BLaER1 (cell line): ENCODE measurements around the gene LMOD3.
A peak's percentile ranks its signal among the peaks of the same experiment; 100 is the strongest.

Experiments used
- H3K27ac ChIP-seq: shearing (Covaris generic); formaldehyde crosslinking; 2 replicates; pipeline ENCODE4 v1.8.1; 2022
- H3K27me3 ChIP-seq: shearing (Covaris generic); formaldehyde crosslinking; 2 replicates; pipeline ENCODE4 v1.8.1; 2022
- H3K36me3 ChIP-seq: shearing (Covaris generic); formaldehyde crosslinking; 2 replicates; pipeline ENCODE4 v1.8.1; 2022
- H3K4me1 ChIP-seq: shearing (Covaris generic); formaldehyde crosslinking; 2 replicates; pipeline ENCODE4 v1.8.1; 2022
- H3K4me2 ChIP-seq: shearing (Covaris generic); formaldehyde crosslinking; 2 replicates; pipeline ENCODE4 v1.8.1; 2022
- H3K4me3 ChIP-seq: shearing (Covaris generic); formaldehyde crosslinking; 2 replicates; pipeline ENCODE4 v1.8.1; 2022
- H3K9ac ChIP-seq: shearing (Covaris generic); formaldehyde crosslinking; 2 replicates; pipeline ENCODE4 v1.8.1; 2022
- H3K9me3 ChIP-seq: shearing (Covaris generic); formaldehyde crosslinking; 2 replicates; pipeline ENCODE4 v1.8.1; 2022
- H4K20me1 ChIP-seq: shearing (Covaris generic); formaldehyde crosslinking; 2 replicates; pipeline ENCODE4 v1.8.1; 2022
- Cebpa-rat ChIP-seq: shearing (Covaris generic); IDR thresholded peaks from 2 replicates; pipeline ENCODE4 v1.8.1; 2022

LMOD3 gene

DNA sequence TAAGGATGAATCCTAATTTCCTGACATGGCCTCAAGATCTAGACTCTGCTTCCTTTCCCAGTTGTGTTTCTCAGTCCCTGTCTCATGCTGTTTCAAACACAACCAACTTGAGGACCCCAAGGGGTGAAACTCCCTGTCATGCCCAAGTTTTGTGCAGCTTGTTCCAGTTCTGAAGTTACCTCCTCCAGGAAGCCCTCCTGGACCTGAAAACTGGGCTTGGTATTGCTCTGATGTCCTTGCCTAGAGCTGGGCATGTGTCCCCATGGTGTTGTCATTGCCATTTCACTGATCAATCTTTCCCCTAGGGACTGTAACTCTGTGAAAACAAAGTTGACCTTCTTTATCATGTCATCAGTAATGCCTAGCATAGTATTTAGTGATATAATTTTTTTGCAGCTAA, 6.1 kb upstream of the LMOD3 start:
- Histone ChIP-seq H3K27me3 (no peaks in the 10 kb centered on the region), H3K9ac (no peak overlapping the region)

DNA sequence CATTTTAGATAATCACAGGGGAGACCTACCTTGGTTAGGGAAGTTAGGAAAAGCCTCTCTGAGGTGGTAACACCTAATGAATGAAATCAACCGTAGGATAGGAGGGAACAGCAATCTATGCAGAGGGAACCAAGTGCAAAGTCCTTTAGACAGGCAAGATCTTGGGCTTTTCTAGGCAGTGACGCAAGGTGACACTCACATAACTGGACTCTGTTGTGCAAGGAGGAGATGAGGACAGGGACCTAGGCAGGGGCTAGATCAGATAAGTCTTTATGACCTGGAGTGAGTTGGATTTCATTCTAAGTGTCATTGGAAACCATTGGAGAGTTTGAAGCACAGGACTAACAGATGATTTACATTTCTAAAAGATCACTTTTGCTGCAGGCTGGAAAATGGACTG, 4.6 kb upstream of the LMOD3 start:
- Histone ChIP-seq H4K20me1 (no peaks in the 10 kb centered on the region), H3K27ac (no peak overlapping the region), H3K27me3 (no peaks in the 10 kb centered on the region), H3K4me3 (no peak overlapping the region), H3K9me3 (no peaks in the 10 kb centered on the region), H3K36me3 (no peaks in the 10 kb centered on the region), H3K9ac (no peak overlapping the region), H3K4me2 (no peak overlapping the region), H3K4me1 (peaks cover 23% of the 10 kb centered on the region)
- no peak for TF ChIP-seq Cebpa-rat

More for the DNA sequence above, 6.1 kb upstream of the LMOD3 start:
- Histone ChIP-seq H3K9me3 (peaks cover 4% of the 10 kb centered on the region; the same call in 1 of the 2 replicates), H3K27ac (no peak overlapping the region), H3K4me1 (peaks cover 7% of the 10 kb centered on the region), H3K4me3 (no peak overlapping the region), H3K36me3 (no peaks in the 10 kb centered on the region), H4K20me1 (no peaks in the 10 kb centered on the region), H3K4me2 (no peak overlapping the region)
- no peak for TF ChIP-seq Cebpa-rat

DNA sequence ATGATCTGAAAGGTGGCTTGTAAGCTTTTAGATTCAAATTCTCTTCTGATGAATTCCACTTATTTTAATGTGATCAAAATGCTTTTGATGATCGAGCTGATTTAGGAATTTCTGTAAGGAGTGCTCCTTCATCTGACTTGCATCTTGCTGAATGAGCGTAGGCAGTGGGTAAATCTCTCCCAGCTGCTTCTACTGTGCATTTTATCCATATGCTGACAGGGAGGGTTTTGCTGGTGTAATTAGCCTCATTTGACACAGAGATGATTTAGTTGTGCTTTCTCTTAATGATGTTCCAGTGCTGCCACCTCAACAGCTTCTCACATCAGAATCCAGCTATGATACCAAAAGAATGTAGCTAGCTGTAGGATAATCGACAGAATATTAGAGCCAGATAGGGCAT, 3.8 kb upstream of the LMOD3 start:
- Histone ChIP-seq H3K9me3 (no peaks in the 10 kb centered on the region), H3K36me3 (no peaks in the 10 kb centered on the region), H4K20me1 (no peaks in the 10 kb centered on the region), H3K4me3 (no peak overlapping the region), H3K9ac (no peak overlapping the region), H3K27me3 (no peaks in the 10 kb centered on the region), H3K27ac (no peak overlapping the region), H3K4me2 (no peak overlapping the region), H3K4me1 (peaks cover 30% of the 10 kb centered on the region)
- no peak for TF ChIP-seq Cebpa-rat

DNA sequence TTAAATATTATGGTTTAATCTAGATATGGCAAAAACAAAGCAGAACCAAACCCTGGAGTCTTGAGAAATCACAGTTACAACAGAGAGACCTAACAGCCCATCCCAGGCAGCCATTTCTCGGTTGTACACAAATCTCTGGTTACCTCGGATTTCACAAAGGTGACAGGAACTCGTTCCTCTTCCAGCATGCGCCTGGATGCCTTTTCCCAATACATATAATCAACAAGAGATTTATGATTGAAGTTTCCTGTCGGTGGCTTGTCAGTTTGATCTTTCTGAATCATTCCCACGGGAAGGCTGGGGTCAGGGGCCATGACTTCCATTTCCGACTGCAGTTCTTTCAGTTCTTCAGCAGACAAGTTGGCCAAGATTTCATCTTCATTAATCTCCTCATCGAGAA, 445 bp downstream of the LMOD3 start:
- no peaks in the 10 kb centered on the region for H3K36me3 ChIP-seq
- H3K4me2 ChIP-seq, result peak overlapping the region; percentile 73
- peak overlapping the region; percentile 34; the same call in 1 of the 2 replicates for H3K4me3 ChIP-seq
- TF ChIP-seq Cebpa-rat, result no peak
- H3K27me3 ChIP-seq, result no peaks in the 10 kb centered on the region
- H3K9me3 ChIP-seq, result no peaks in the 10 kb centered on the region
- H3K9ac ChIP-seq, result 0 out of 2 replicates have a peak overlapping the region, but pooled peaks have one; percentile 1
- H4K20me1 ChIP-seq, result no peaks in the 10 kb centered on the region
- peak overlapping the region; percentile 4; the same call in 1 of the 2 replicates for H3K27ac ChIP-seq
- H3K4me1 ChIP-seq, result peaks cover 29% of the 10 kb centered on the region

DNA sequence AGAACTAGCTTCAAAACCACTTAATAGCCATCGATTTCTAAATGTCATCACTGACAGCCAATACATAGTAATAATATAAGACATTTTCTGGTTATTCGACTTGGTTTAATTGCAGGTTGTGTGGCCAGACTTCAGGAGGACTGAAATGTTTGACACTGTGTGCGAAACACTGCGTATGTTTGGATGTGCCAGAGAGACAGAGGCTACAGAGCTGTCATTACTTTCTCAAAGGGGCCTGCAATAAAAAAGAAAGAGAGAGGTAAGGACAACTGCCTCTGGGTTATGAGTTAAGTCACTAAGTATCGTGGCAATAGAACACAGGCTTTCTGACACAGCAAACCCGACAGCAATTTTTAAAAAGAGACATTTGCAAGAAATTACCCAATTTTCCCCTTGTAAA, 882 bp downstream of the LMOD3 start:
- H3K9me3 ChIP-seq, result no peaks in the 10 kb centered on the region
- H4K20me1 ChIP-seq, result no peaks in the 10 kb centered on the region
- peaks cover 29% of the 10 kb centered on the region for H3K4me1 ChIP-seq
- H3K4me2 ChIP-seq, result peak overlapping the region; percentile 73
- H3K27ac ChIP-seq, result no peak overlapping the region
- no peak for TF ChIP-seq Cebpa-rat
- no peaks in the 10 kb centered on the region for H3K36me3 ChIP-seq
- H3K27me3 ChIP-seq, result no peaks in the 10 kb centered on the region
- no peak overlapping the region for H3K4me3 ChIP-seq
- H3K9ac ChIP-seq, result no peak overlapping the region

DNA sequence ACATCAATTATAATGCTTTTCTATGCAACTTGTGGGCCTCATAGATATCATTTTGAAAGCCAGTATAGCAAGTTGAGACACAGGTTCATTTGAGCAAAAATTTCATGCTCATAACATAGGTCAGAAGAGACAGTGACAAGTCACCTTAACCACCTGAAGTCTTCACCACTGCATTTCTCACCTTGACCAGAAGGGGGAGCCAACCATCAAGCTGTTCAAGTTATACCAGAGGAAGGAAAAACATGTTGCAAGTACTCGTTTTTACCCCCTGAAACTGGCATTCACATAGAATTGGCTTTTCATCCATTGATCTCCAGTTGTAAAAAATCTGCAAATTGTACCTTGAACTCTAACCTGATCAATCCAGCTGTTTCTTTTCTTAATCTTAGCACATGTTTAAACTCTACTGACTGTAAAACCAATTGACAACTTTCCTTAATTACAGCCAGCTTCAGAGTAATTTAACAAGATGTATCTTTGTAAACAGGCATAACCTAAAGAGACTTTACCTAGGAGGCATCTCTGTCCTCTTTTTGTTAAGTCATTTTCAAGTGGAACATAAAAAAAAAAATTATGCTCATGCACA, 1.4 kb downstream of the LMOD3 start:
- H3K9ac ChIP-seq, result no peak overlapping the region
- H4K20me1 ChIP-seq, result no peaks in the 10 kb centered on the region
- TF ChIP-seq Cebpa-rat, result no peak
- no peak overlapping the region for H3K4me3 ChIP-seq
- H3K27me3 ChIP-seq, result no peaks in the 10 kb centered on the region
- no peaks in the 10 kb centered on the region for H3K36me3 ChIP-seq
- H3K27ac ChIP-seq, result no peak overlapping the region
- peak overlapping the region; percentile 73 for H3K4me2 ChIP-seq
- H3K4me1 ChIP-seq, result peaks cover 29% of the 10 kb centered on the region
- no peaks in the 10 kb centered on the region for H3K9me3 ChIP-seq

DNA sequence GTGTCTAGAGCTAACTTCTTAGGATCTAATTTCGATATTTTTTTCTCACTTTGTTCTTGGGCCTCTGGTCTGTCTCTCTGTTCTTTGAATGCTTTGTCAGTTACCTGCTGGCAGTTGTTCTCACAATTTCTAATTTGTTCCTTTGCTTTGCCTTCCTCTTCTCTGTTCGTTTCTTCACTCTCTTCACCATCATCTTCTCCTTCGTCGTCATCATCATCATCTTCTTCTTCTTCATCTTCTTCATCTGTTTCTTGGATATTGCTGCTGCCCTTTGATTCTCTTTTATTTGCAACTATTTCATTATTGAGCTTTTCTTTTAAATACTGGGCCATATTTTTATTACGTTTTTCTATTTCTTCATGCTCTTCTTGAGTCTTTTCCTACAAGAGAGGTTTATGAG, 2.7 kb downstream of the LMOD3 start:
- Histone ChIP-seq H3K27me3 (no peaks in the 10 kb centered on the region), H3K27ac (no peak overlapping the region), H3K4me2 (no peak overlapping the region), H3K9ac (no peak overlapping the region), H4K20me1 (no peaks in the 10 kb centered on the region), H3K36me3 (no peaks in the 10 kb centered on the region), H3K4me3 (no peak overlapping the region), H3K9me3 (no peaks in the 10 kb centered on the region), H3K4me1 (peaks cover 29% of the 10 kb centered on the region)
- TF ChIP-seq Cebpa-rat, result no peak

DNA sequence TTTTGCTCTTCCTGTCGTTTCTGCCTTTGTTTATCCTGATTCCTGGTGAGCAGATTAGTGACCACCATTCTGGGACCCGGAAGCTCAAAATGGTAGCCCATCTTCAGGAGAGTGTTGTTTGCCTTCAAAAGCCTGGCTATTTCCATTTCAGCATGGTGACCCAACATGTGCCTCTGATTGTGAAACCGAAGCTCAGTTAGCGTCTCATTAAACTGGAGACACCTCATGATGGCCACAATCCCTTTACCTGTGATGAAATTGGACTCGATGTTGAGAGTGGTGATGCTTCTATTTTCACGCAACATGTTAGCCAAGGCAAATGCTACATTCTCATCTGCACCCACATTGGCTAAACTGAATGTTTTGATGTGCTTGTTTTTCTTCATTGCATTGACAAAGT, 3.3 kb downstream of the LMOD3 start:
- Histone ChIP-seq H3K27ac (no peak overlapping the region), H3K36me3 (no peaks in the 10 kb centered on the region), H3K9ac (no peak overlapping the region), H3K4me2 (no peak overlapping the region), H3K9me3 (no peaks in the 10 kb centered on the region), H3K4me1 (peaks cover 29% of the 10 kb centered on the region), H3K27me3 (no peaks in the 10 kb centered on the region), H3K4me3 (no peak overlapping the region), H4K20me1 (no peaks in the 10 kb centered on the region)
- no peak for TF ChIP-seq Cebpa-rat

DNA sequence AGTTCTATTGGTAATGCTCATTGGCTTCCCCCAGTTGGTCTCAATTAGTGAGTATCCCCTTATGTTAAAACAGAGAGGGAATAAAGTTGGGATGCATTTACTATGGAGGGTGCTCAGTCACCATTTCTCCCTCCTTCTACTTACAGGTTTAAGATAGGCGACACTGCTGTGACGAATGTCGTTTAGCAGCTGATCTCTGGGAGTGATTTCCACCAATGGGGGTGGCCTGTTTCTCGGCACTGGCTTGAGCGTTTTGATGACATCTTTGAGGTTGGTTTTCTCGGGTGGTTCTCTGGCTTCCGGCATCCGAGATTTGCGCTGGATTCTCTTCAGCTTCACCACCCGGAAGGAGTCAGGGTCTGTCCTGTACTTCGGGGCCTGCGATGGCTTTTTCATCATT, 3.8 kb downstream of the LMOD3 start:
- no peak for TF ChIP-seq Cebpa-rat
- Histone ChIP-seq H3K36me3 (no peaks in the 10 kb centered on the region), H3K9ac (no peak overlapping the region), H4K20me1 (no peaks in the 10 kb centered on the region), H3K4me1 (peaks cover 26% of the 10 kb centered on the region), H3K9me3 (no peaks in the 10 kb centered on the region), H3K27me3 (no peaks in the 10 kb centered on the region), H3K4me3 (no peak overlapping the region), H3K27ac (no peak overlapping the region), H3K4me2 (no peak overlapping the region)

DNA sequence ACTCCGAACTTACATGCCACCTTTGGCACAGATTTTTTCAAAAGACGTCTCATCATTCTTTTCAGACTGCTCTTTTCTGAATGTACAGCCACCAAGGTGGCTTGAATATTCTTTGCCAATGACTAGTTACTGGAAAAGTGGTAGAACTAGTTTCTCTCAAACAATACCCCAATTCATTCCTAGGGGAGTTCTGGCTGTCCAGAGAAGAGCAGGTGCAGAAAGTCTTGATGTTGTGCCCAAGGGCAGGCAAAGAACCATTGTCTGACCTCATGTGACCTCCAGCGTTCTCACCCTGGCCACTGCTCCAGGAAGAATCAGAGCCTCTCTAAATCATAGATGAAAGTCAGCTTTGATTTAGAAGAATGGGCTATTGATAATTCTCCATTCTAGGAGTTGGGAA, 5.5 kb downstream of the LMOD3 start:
- TF ChIP-seq Cebpa-rat, result no peak
- no peak overlapping the region for H3K9ac ChIP-seq
- no peak overlapping the region for H3K4me3 ChIP-seq
- H3K4me1 ChIP-seq, result peaks cover 10% of the 10 kb centered on the region
- no peaks in the 10 kb centered on the region for H3K36me3 ChIP-seq
- H3K4me2 ChIP-seq, result no peak overlapping the region
- no peaks in the 10 kb centered on the region for H3K27me3 ChIP-seq
- no peaks in the 10 kb centered on the region for H3K9me3 ChIP-seq
- no peak overlapping the region for H3K27ac ChIP-seq
- no peaks in the 10 kb centered on the region for H4K20me1 ChIP-seq

DNA sequence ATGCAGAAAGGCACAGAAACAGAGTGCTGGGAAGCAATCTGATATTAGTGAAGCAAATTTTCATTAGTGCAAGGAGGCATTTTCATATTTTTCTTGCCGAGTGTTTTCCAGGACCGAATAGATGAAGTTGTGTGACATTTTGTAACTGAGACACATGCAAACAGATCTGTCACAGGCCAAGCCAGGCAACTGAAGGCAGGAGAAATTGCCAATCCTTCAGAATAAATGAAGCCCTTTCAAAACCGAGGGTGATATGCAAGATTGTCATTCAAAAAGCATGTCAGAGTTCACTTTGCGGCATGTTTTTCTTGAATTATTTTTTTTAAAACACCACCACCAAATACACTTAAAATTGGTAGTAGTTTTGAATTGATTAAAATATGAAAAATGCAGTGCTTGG, 6.2 kb downstream of the LMOD3 start:
- peaks cover 2% of the 10 kb centered on the region for H3K4me1 ChIP-seq
- no peak overlapping the region for H3K9ac ChIP-seq
- no peak overlapping the region for H3K27ac ChIP-seq
- H3K4me3 ChIP-seq, result no peak overlapping the region
- no peaks in the 10 kb centered on the region for H4K20me1 ChIP-seq
- H3K36me3 ChIP-seq, result no peaks in the 10 kb centered on the region
- H3K27me3 ChIP-seq, result no peaks in the 10 kb centered on the region
- TF ChIP-seq Cebpa-rat, result no peak
- H3K4me2 ChIP-seq, result no peak overlapping the region
- no peaks in the 10 kb centered on the region for H3K9me3 ChIP-seq
